Thymus (tissue), 11 donors: ENCODE measurements around the gene HBA1. TPM values are rescaled to one million over a fixed set of nuclear protein-coding genes. Genes with fewer than 3 reads are reported as not detected.
"Not testable (repeated sequence)": the region's sequence is repeated elsewhere in the genome, so short reads cannot be mapped to it uniquely, and the experiment has no call there.

Experiments
- DNase-seq, 9 donors: peaks; one replicate each; pipeline ENCODE4 v3.0.0-alpha.2; 2013; ENCODE audit warnings: low spot score in 9 of 9, low read depth in 6 of 9, missing footprints in 1 of 9
- H3K27ac ChIP-seq, 2 donors: one replicate each; pipeline ENCODE4 v1.5.1; 2013; ENCODE audit warnings: control low read depth in 1 of 2, low read depth in 1 of 2, low read length in 1 of 2, mild to moderate bottlenecking in 1 of 2, moderate library complexity in 1 of 2
- H3K27me3 ChIP-seq, 2 donors: one replicate each; pipeline ENCODE4 v1.5.1; 2013; ENCODE audit warnings: low read length in 1 of 2; ENCODE audit not compliant: control insufficient read depth in 2 of 2, insufficient read depth in 1 of 2
- H3K36me3 ChIP-seq, 2 donors: one replicate each; pipeline ENCODE4 v1.5.1; 2013; ENCODE audit warnings: low read length in 1 of 2, mild to moderate bottlenecking in 1 of 2, moderate library complexity in 1 of 2; ENCODE audit not compliant: control insufficient read depth in 2 of 2, insufficient read depth in 2 of 2
- H3K4me1 ChIP-seq, 2 donors: one replicate each; pipeline ENCODE4 v1.5.1; 2013; ENCODE audit warnings: low read length in 2 of 2; ENCODE audit not compliant: control insufficient read depth in 2 of 2, insufficient read depth in 2 of 2
- H3K4me3 ChIP-seq, 2 donors: one replicate each; pipeline ENCODE4 v1.5.1; 2013; ENCODE audit warnings: low read length in 2 of 2, control low read depth in 1 of 2, mild to moderate bottlenecking in 1 of 2
- H3K9me3 ChIP-seq, 2 donors: one replicate each; pipeline ENCODE4 v1.5.1; 2013; ENCODE audit warnings: low read length in 1 of 2, mild to moderate bottlenecking in 1 of 2; ENCODE audit not compliant: control insufficient read depth in 2 of 2, insufficient read depth in 1 of 2
- WGBS: extraction: QIAGEN DNeasy Blood & Tissue Kit; methylation state at CpG from one replicate; pipeline ENCODE4 v1.1.7; 2013; 5-methylcytosine and 5-hydroxymethylcytosine counted together
- polyA plus RNA-seq: library from polyadenylated mRNA; stranded (reverse); fragments of 200-250 nt; gene quantifications from one replicate; pipeline ENCODE4 v1.2.3, GENCODE V29; 2013
- total RNA-seq: library from RNA; stranded (reverse); fragments of 120-200 nt; gene quantifications from one replicate; pipeline ENCODE4 v1.2.4, GENCODE V29; 2013
- donor health status: healthy.

Gene HBA1
- total and polyA plus RNA-seq, 2 donors = 9.9 to 222 TPM

- Histone ChIP-seq H3K9me3 (no peaks in the 10 kb centered on the region), H3K4me1 (no peaks in the 10 kb centered on the region), H3K27me3 (no peaks in the 10 kb centered on the region), H3K27ac (no peak overlapping the region), H3K4me3 (no peak overlapping the region), H3K36me3 (peaks cover 76 to 80% of the 10 kb centered on the region in 2 donors)
- no peak for DNase-seq
- WGBS = 97% methylated on average over 5 of the region's 5 CpGs
These were observed 23.9 kb downstream of the HBA1 start for GRCh38 chr16:200388-200787.

GRCh38 chr16:203246-203645 lies 26.8 kb downstream of the HBA1 start:
- H3K27me3 ChIP-seq = no peaks in the 10 kb centered on the region
- H3K9me3 ChIP-seq = no peaks in the 10 kb centered on the region
- WGBS = over 99% methylated on average over 4 of the region's 4 CpGs
- H3K36me3 ChIP-seq = peaks cover 77 to 80% of the 10 kb centered on the region in 2 donors
- DNase-seq = no peak
- no peak overlapping the region for H3K4me3 ChIP-seq
- H3K27ac ChIP-seq = no peak overlapping the region
- no peaks in the 10 kb centered on the region for H3K4me1 ChIP-seq

GRCh38 chr16:204046-204445 lies 27.6 kb downstream of the HBA1 start:
- H3K27me3 ChIP-seq, H3K4me1 ChIP-seq, H3K9me3 ChIP-seq, DNase-seq, H3K4me3 ChIP-seq, H3K27ac ChIP-seq: not testable (repeated sequence)
- WGBS = 98% methylated on average over 9 of the region's 9 CpGs
- H3K36me3 ChIP-seq = peaks cover 76 to 77% of the 10 kb centered on the region in 2 donors

- peaks cover 80 to 90% of the 10 kb centered on the region in 2 donors for H3K36me3 ChIP-seq
- H3K9me3 ChIP-seq, H3K4me3 ChIP-seq, H3K27ac ChIP-seq, H3K27me3 ChIP-seq, DNase-seq, H3K4me1 ChIP-seq: not testable (repeated sequence)
- WGBS = 95% methylated on average over 4 of the region's 4 CpGs
These were observed 32.9 kb downstream of the HBA1 start for GRCh38 chr16:209359-209758.

GRCh38 chr16:211631-212180 lies 35.2 kb downstream of the HBA1 start:
- not testable (repeated sequence) for DNase-seq, H3K9me3 ChIP-seq, H3K4me1 ChIP-seq, H3K27ac ChIP-seq, H3K4me3 ChIP-seq, H3K27me3 ChIP-seq
- WGBS = 97% methylated on average over 14 of the region's 14 CpGs
- peaks cover 82 to 88% of the 10 kb centered on the region in 2 donors for H3K36me3 ChIP-seq

GRCh38 chr16:212999-213398 lies 36.5 kb downstream of the HBA1 start:
- Histone ChIP-seq H3K36me3 (peaks cover 82 to 89% of the 10 kb centered on the region in 2 donors), H3K27me3 (no peaks in the 10 kb centered on the region), H3K4me1 (no peaks in the 10 kb centered on the region), H3K9me3 (no peaks in the 10 kb centered on the region), H3K27ac (no peak overlapping the region), H3K4me3 (no peak overlapping the region)
- 99% methylated on average over 3 of the region's 3 CpGs for WGBS
- DNase-seq = no peak

- Histone ChIP-seq H3K27ac (no peak overlapping the region), H3K4me3 (no peak overlapping the region), H3K9me3 (no peaks in the 10 kb centered on the region), H3K27me3 (no peaks in the 10 kb centered on the region), H3K4me1 (no peaks in the 10 kb centered on the region), H3K36me3 (peaks cover 73 to 77% of the 10 kb centered on the region in 2 donors)
- DNase-seq = no peak
- 97% methylated on average over 4 of the region's 4 CpGs for WGBS
These were observed 43.5 kb downstream of the HBA1 start for GRCh38 chr16:220021-220420.

Other genes starting within 250 kb of the HBA1 start
- 8.6 TPM for gene POLR3K, start 123.1 kb upstream of the HBA1 start, total RNA-seq
- 10.6 TPM for gene POLR3K, start 123.1 kb upstream of the HBA1 start, polyA plus RNA-seq
- 33.7 TPM for gene SNRNP25, start 122.9 kb upstream of the HBA1 start, total RNA-seq
- 23.3 TPM for gene SNRNP25, start 122.9 kb upstream of the HBA1 start, polyA plus RNA-seq
- gene RHBDF1, start 104.0 kb upstream of the HBA1 start, total RNA-seq = 1.9 TPM
- gene RHBDF1, start 104.0 kb upstream of the HBA1 start, polyA plus RNA-seq = 10.7 TPM
- 45.1 TPM for gene MPG, start 98.5 kb upstream of the HBA1 start, total RNA-seq
- gene MPG, start 98.5 kb upstream of the HBA1 start, polyA plus RNA-seq = 58.1 TPM
- gene NPRL3, start 38.0 kb upstream of the HBA1 start, total RNA-seq = 2.8 TPM
- 16.7 TPM for gene NPRL3, start 38.0 kb upstream of the HBA1 start, polyA plus RNA-seq
- 3.2 TPM for gene HBZ, start 24.0 kb upstream of the HBA1 start, total RNA-seq
- gene HBZ, start 24.0 kb upstream of the HBA1 start, polyA plus RNA-seq = 0.34 TPM
- 25.3 TPM for gene HBM, start 10.7 kb upstream of the HBA1 start, total RNA-seq
- gene HBM, start 10.7 kb upstream of the HBA1 start, polyA plus RNA-seq = not detected
- 595 TPM for gene HBA2, start 3.8 kb upstream of the HBA1 start, total RNA-seq
- gene HBA2, start 3.8 kb upstream of the HBA1 start, polyA plus RNA-seq = 19.8 TPM
- gene HBQ1, start 3.8 kb downstream of the HBA1 start, total RNA-seq = 1.9 TPM
- 0.30 TPM for gene HBQ1, start 3.8 kb downstream of the HBA1 start, polyA plus RNA-seq
- gene LUC7L, start 52.8 kb downstream of the HBA1 start, total RNA-seq = 64.7 TPM
- 458 TPM for gene LUC7L, start 52.8 kb downstream of the HBA1 start, polyA plus RNA-seq
- 12.7 TPM for gene FAM234A, start 58.1 kb downstream of the HBA1 start, total RNA-seq
- gene FAM234A, start 58.1 kb downstream of the HBA1 start, polyA plus RNA-seq = 28.3 TPM
- not detected for gene RGS11, start 99.3 kb downstream of the HBA1 start, total RNA-seq
- 1.3 TPM for gene RGS11, start 99.3 kb downstream of the HBA1 start, polyA plus RNA-seq
- gene ARHGDIG, start 103.9 kb downstream of the HBA1 start, total RNA-seq = 0.09 TPM
- 0.52 TPM for gene ARHGDIG, start 103.9 kb downstream of the HBA1 start, polyA plus RNA-seq
- 0.14 TPM for gene PDIA2, start 106.5 kb downstream of the HBA1 start, total RNA-seq
- 1.8 TPM for gene PDIA2, start 106.5 kb downstream of the HBA1 start, polyA plus RNA-seq
- 20.0 TPM for gene AXIN1, start 176.0 kb downstream of the HBA1 start, total RNA-seq
- gene AXIN1, start 176.0 kb downstream of the HBA1 start, polyA plus RNA-seq = 24.1 TPM
- gene MRPL28, start 193.9 kb downstream of the HBA1 start, total RNA-seq = 64.2 TPM
- 79.4 TPM for gene MRPL28, start 193.9 kb downstream of the HBA1 start, polyA plus RNA-seq
- 22.1 TPM for gene PGAP6, start 205.3 kb downstream of the HBA1 start, total RNA-seq
- 47.4 TPM for gene PGAP6, start 205.3 kb downstream of the HBA1 start, polyA plus RNA-seq
- gene NME4, start 220.5 kb downstream of the HBA1 start, total RNA-seq = 57.1 TPM
- 34.4 TPM for gene NME4, start 220.5 kb downstream of the HBA1 start, polyA plus RNA-seq
- gene DECR2, start 225.2 kb downstream of the HBA1 start, total RNA-seq = 4.5 TPM
- 14.2 TPM for gene DECR2, start 225.2 kb downstream of the HBA1 start, polyA plus RNA-seq
- gene RAB11FIP3, start 249.0 kb downstream of the HBA1 start, total RNA-seq = 6.8 TPM
- gene RAB11FIP3, start 249.0 kb downstream of the HBA1 start, polyA plus RNA-seq = 26.7 TPM